Retina (tissue), 1 donor: ENCODE results near the gene GNAQ.
"Not testable (repeated sequence)": the region's sequence is repeated elsewhere in the genome, so short reads cannot be mapped to it uniquely, and the experiment has no call there.

ENCODE experiments used
- DNase-seq: peaks from one replicate; pipeline ENCODE4 v3.0.0-alpha.2; 2016

GNAQ gene

GRCh38 chr9:77865385-77866047 lies 166.1 kb downstream of the GNAQ start:
- no peak for DNase-seq

- DNase-seq, result no peak
These were observed 167.3 kb downstream of the GNAQ start for GRCh38 chr9:77864211-77864889.

- not testable (repeated sequence) for DNase-seq
These were observed 168.0 kb downstream of the GNAQ start for GRCh38 chr9:77863638-77864037.

GRCh38 chr9:77860953-77861352 lies 170.7 kb downstream of the GNAQ start:
- not testable (repeated sequence) for DNase-seq

- DNase-seq, result no peak
These were observed 173.9 kb downstream of the GNAQ start for GRCh38 chr9:77857513-77858259.

- no peak for DNase-seq
These were observed 175.0 kb downstream of the GNAQ start for GRCh38 chr9:77856615-77857014.

- DNase-seq, result no peak
These were observed 176.7 kb downstream of the GNAQ start for GRCh38 chr9:77854916-77855311.

GRCh38 chr9:77854258-77854915 lies 177.2 kb downstream of the GNAQ start:
- no peak for DNase-seq

- no peak for DNase-seq
These were observed 177.9 kb downstream of the GNAQ start for GRCh38 chr9:77853716-77854115.

- no peak for DNase-seq
These were observed 179.6 kb downstream of the GNAQ start for GRCh38 chr9:77851882-77852595.

GRCh38 chr9:77848897-77849296 lies 182.7 kb downstream of the GNAQ start:
- DNase-seq, result no peak

GRCh38 chr9:77848404-77848803 lies 183.2 kb downstream of the GNAQ start:
- no peak for DNase-seq

GRCh38 chr9:77847626-77848025 lies 184.0 kb downstream of the GNAQ start:
- no peak for DNase-seq

GRCh38 chr9:77847059-77847499 lies 184.5 kb downstream of the GNAQ start:
- no peak for DNase-seq

GRCh38 chr9:77844415-77844814 lies 187.2 kb downstream of the GNAQ start:
- DNase-seq, result no peak

- no peak for DNase-seq
These were observed 187.8 kb downstream of the GNAQ start for GRCh38 chr9:77843871-77844155.

- DNase-seq, result no peak
These were observed 188.3 kb downstream of the GNAQ start for GRCh38 chr9:77843076-77843870.

GRCh38 chr9:77841739-77842386 lies 189.7 kb downstream of the GNAQ start:
- no peak for DNase-seq

- DNase-seq, result no peak
These were observed 192.0 kb downstream of the GNAQ start for GRCh38 chr9:77839459-77840140.

GRCh38 chr9:77838986-77839385 lies 192.6 kb downstream of the GNAQ start:
- DNase-seq, result no peak
